Activated CD8-positive, alpha-beta memory T cell treated with anti-CD3 and anti-CD28 coated beads, Interleukin-2, amount 10 ng/mL, durations not matched to agents 7 days and 5 days (primary cell): ENCODE data around the gene HACD4. TPM values are rescaled to one million over a fixed set of nuclear protein-coding genes. Genes with fewer than 3 reads are reported as not detected.
A peak's percentile ranks its signal among the peaks of the same experiment; 100 is the strongest.

Experiments
- ATAC-seq: fragments of 150-1000 bp; cut with Tn5 transposase; one replicate; pipeline ENCODE4 v1.10.0; 2021; ENCODE audit warnings: moderate library complexity
- CTCF ChIA-PET: fragments of 350-600 bp; sonication (Branson Sonifier 250); formaldehyde crosslinking; loops from one replicate; lab custom pipeline; 2021; ENCODE audit warnings: antibody characterized with exemption; lab: Charles Lee
- DNase-seq: peaks from one replicate; pipeline ENCODE4 v3.0.0-alpha.2; 2020
- H3K27ac Mint-ChIP-seq: one replicate; pipeline ENCODE4 v1.8.0; 2021; ENCODE audit warnings: mild to moderate bottlenecking, mixed read lengths
- H3K27me3 Mint-ChIP-seq: one replicate; pipeline ENCODE4 v1.8.0; 2021; ENCODE audit warnings: mixed read lengths
- H3K36me3 Mint-ChIP-seq: one replicate; pipeline ENCODE4 v1.8.0; 2021; ENCODE audit warnings: mild to moderate bottlenecking, mixed read lengths
- H3K4me1 Mint-ChIP-seq: one replicate; pipeline ENCODE4 v1.8.0; 2021; ENCODE audit warnings: mixed read lengths
- H3K4me3 Mint-ChIP-seq: one replicate; pipeline ENCODE4 v1.8.0; 2021; ENCODE audit warnings: mild to moderate bottlenecking, moderate library complexity, mixed read lengths
- H3K9me3 Mint-ChIP-seq: one replicate; pipeline ENCODE4 v1.8.0; 2022; ENCODE audit warnings: low read depth, mixed read lengths
- total RNA-seq, 2 experiments: library from RNA; stranded (reverse); gene quantifications; one replicate each; pipeline ENCODE4 v1.2.3, GENCODE V29; 2021

HACD4 gene
- total RNA-seq, 2 experiments from 2014 or later = 10.1 to 12.9 TPM

GRCh38 chr9:21001581-21001980 is 29.9 kb downstream of the HACD4 start:
- Mint-ChIP-seq H3K4me1 (peaks cover 21% of the 10 kb centered on the region), H3K36me3 (peaks cover 62% of the 10 kb centered on the region), H3K27ac (peak overlapping the region; percentile 48), H3K4me3 (no peak overlapping the region), H3K9me3 (no peaks in the 10 kb centered on the region), H3K27me3 (no peaks in the 10 kb centered on the region)
- DNase-seq (no peak), ATAC-seq (peak; percentile 53)
- CTCF ChIA-PET = no interaction called here

- Mint-ChIP-seq H3K4me3 (no peak overlapping the region), H3K4me1 (peaks cover 21% of the 10 kb centered on the region), H3K36me3 (peaks cover 64% of the 10 kb centered on the region), H3K9me3 (no peaks in the 10 kb centered on the region), H3K27ac (no peak overlapping the region), H3K27me3 (no peaks in the 10 kb centered on the region)
- ATAC-seq (no peak), DNase-seq (no peak)
- CTCF ChIA-PET = interaction anchor here (0.8 to 1.2 kb wide), 2 partner anchors 9 to 10 kb away, joined by 3 to 4 read pairs; no protein-coding TSS in a partner anchor
These were observed 33.9 kb downstream of the HACD4 start for GRCh38 chr9:20997503-20998076.

GRCh38 chr9:20996809-20997208 is 34.6 kb downstream of the HACD4 start:
- Mint-ChIP-seq H3K9me3 (no peaks in the 10 kb centered on the region), H3K27me3 (no peaks in the 10 kb centered on the region), H3K4me3 (no peak overlapping the region), H3K4me1 (peaks cover 14% of the 10 kb centered on the region), H3K36me3 (peaks cover 58% of the 10 kb centered on the region), H3K27ac (no peak overlapping the region)
- DNase-seq (no peak), ATAC-seq (no peak)
- CTCF ChIA-PET = interaction anchor here (0.8 to 1.2 kb wide), 2 partner anchors 10 kb away, joined by 3 to 4 read pairs; no protein-coding TSS in a partner anchor

GRCh38 chr9:20995616-20996015 is 35.8 kb downstream of the HACD4 start:
- H3K9me3 Mint-ChIP-seq = no peaks in the 10 kb centered on the region
- no peak overlapping the region for H3K27ac Mint-ChIP-seq
- no peak for ATAC-seq
- no peaks in the 10 kb centered on the region for H3K27me3 Mint-ChIP-seq
- no peak for DNase-seq
- H3K36me3 Mint-ChIP-seq = peaks cover 52% of the 10 kb centered on the region
- H3K4me1 Mint-ChIP-seq = peaks cover 6% of the 10 kb centered on the region
- H3K4me3 Mint-ChIP-seq = no peak overlapping the region
- CTCF ChIA-PET = interaction anchor here (1.5 kb wide), 1 partner anchor 1071 kb away, joined by 3 read pairs; no protein-coding TSS in a partner anchor

- Mint-ChIP-seq H3K27ac (no peak overlapping the region), H3K4me3 (no peak overlapping the region), H3K9me3 (no peaks in the 10 kb centered on the region), H3K36me3 (peaks cover 51% of the 10 kb centered on the region), H3K27me3 (no peaks in the 10 kb centered on the region), H3K4me1 (peaks cover 6% of the 10 kb centered on the region)
- ATAC-seq (no peak), DNase-seq (no peak)
- CTCF ChIA-PET = interaction anchor here (1.3 to 1.5 kb wide), 2 partner anchors 354 to 1070 kb away, joined by 3 read pairs; no protein-coding TSS in a partner anchor
These were observed 37.0 kb downstream of the HACD4 start for GRCh38 chr9:20994486-20994885.

- DNase-seq (no peak), ATAC-seq (no peak)
- H3K4me3 Mint-ChIP-seq = no peak overlapping the region
- H3K9me3 Mint-ChIP-seq = no peaks in the 10 kb centered on the region
- CTCF ChIA-PET = interaction anchor here (0.6 kb wide), 1 partner anchor 588 kb away, joined by 3 read pairs; no protein-coding TSS in a partner anchor
- no peaks in the 10 kb centered on the region for H3K27me3 Mint-ChIP-seq
- H3K27ac Mint-ChIP-seq = no peak overlapping the region
- no peaks in the 10 kb centered on the region for H3K4me1 Mint-ChIP-seq
- peaks cover 39% of the 10 kb centered on the region for H3K36me3 Mint-ChIP-seq
These were observed 40.6 kb downstream of the HACD4 start for GRCh38 chr9:20990867-20991266.

GRCh38 chr9:20989923-20990341 is 41.5 kb downstream of the HACD4 start:
- Mint-ChIP-seq H3K27me3 (no peaks in the 10 kb centered on the region), H3K4me1 (no peaks in the 10 kb centered on the region), H3K4me3 (no peak overlapping the region), H3K36me3 (peaks cover 29% of the 10 kb centered on the region), H3K27ac (no peak overlapping the region), H3K9me3 (no peaks in the 10 kb centered on the region)
- no peak for DNase-seq
- ATAC-seq = no peak
- CTCF ChIA-PET = no interaction called here

GRCh38 chr9:20988671-20989315 is 42.6 kb downstream of the HACD4 start:
- DNase-seq (no peak), ATAC-seq (no peak)
- CTCF ChIA-PET = no interaction called here
- Mint-ChIP-seq H3K4me3 (no peak overlapping the region), H3K27me3 (no peaks in the 10 kb centered on the region), H3K4me1 (no peaks in the 10 kb centered on the region), H3K27ac (no peak overlapping the region), H3K9me3 (no peaks in the 10 kb centered on the region), H3K36me3 (peaks cover 24% of the 10 kb centered on the region)

- H3K36me3 Mint-ChIP-seq = peaks cover 21% of the 10 kb centered on the region
- no peak overlapping the region for H3K27ac Mint-ChIP-seq
- no peaks in the 10 kb centered on the region for H3K9me3 Mint-ChIP-seq
- CTCF ChIA-PET = interaction anchor here (2.1 kb wide), 1 partner anchor 9 kb away, joined by 4 read pairs; no protein-coding TSS in a partner anchor
- DNase-seq (no peak), ATAC-seq (no peak)
- H3K27me3 Mint-ChIP-seq = no peaks in the 10 kb centered on the region
- no peaks in the 10 kb centered on the region for H3K4me1 Mint-ChIP-seq
- H3K4me3 Mint-ChIP-seq = no peak overlapping the region
These were observed 43.4 kb downstream of the HACD4 start for GRCh38 chr9:20988061-20988460.

- no peak overlapping the region for H3K27ac Mint-ChIP-seq
- H3K27me3 Mint-ChIP-seq = no peaks in the 10 kb centered on the region
- DNase-seq = no peak
- no peaks in the 10 kb centered on the region for H3K9me3 Mint-ChIP-seq
- H3K4me1 Mint-ChIP-seq = no peaks in the 10 kb centered on the region
- H3K4me3 Mint-ChIP-seq = no peak overlapping the region
- peaks cover 20% of the 10 kb centered on the region for H3K36me3 Mint-ChIP-seq
- ATAC-seq = no peak
- CTCF ChIA-PET = interaction anchor here (2.1 kb wide), 1 partner anchor 10 kb away, joined by 4 read pairs; no protein-coding TSS in a partner anchor
These were observed 43.9 kb downstream of the HACD4 start for GRCh38 chr9:20987521-20987920.

GRCh38 chr9:20985851-20986600 is 45.4 kb downstream of the HACD4 start:
- CTCF ChIA-PET = interaction anchor here (0.7 to 2.1 kb wide), 2 partner anchors 11 to 45 kb away, joined by 3 to 4 read pairs; no protein-coding TSS in a partner anchor
- H3K4me1 Mint-ChIP-seq = no peaks in the 10 kb centered on the region
- H3K27me3 Mint-ChIP-seq = no peaks in the 10 kb centered on the region
- ATAC-seq = no peak
- no peaks in the 10 kb centered on the region for H3K9me3 Mint-ChIP-seq
- H3K36me3 Mint-ChIP-seq = peaks cover 25% of the 10 kb centered on the region
- no peak overlapping the region for H3K4me3 Mint-ChIP-seq
- no peak overlapping the region for H3K27ac Mint-ChIP-seq
- no peak for DNase-seq

GRCh38 chr9:20984506-20984905 is 46.9 kb downstream of the HACD4 start:
- Mint-ChIP-seq H3K27ac (no peak overlapping the region), H3K27me3 (no peaks in the 10 kb centered on the region), H3K4me3 (no peak overlapping the region), H3K9me3 (no peaks in the 10 kb centered on the region), H3K36me3 (peaks cover 20% of the 10 kb centered on the region), H3K4me1 (no peaks in the 10 kb centered on the region)
- CTCF ChIA-PET = interaction anchor here (1.3 kb wide), 1 partner anchor 43 kb away, joined by 3 read pairs; no protein-coding TSS in a partner anchor
- DNase-seq = no peak
- ATAC-seq = no peak

- Mint-ChIP-seq H3K4me1 (no peaks in the 10 kb centered on the region), H3K9me3 (no peaks in the 10 kb centered on the region), H3K27me3 (no peaks in the 10 kb centered on the region), H3K36me3 (peaks cover 30% of the 10 kb centered on the region), H3K4me3 (no peak overlapping the region), H3K27ac (no peak overlapping the region)
- CTCF ChIA-PET = interaction anchor here (0.7 kb wide), 1 partner anchor 357 kb away, joined by 3 read pairs; no protein-coding TSS in a partner anchor
- ATAC-seq = no peak
- no peak for DNase-seq
These were observed 50.0 kb downstream of the HACD4 start for GRCh38 chr9:20981486-20981885.
